CD4-positive, alpha-beta T cell treated with Interleukin-2 at 100 ng/mL for 4 hours (primary cell): ENCODE results near the gene IL13RA2.

Experiments used
- DNase-seq: peaks from one replicate; pipeline ENCODE4 v3.0.0-alpha.2; 2020; ENCODE audit warnings: low spot score

The IL13RA2 gene

DNA sequence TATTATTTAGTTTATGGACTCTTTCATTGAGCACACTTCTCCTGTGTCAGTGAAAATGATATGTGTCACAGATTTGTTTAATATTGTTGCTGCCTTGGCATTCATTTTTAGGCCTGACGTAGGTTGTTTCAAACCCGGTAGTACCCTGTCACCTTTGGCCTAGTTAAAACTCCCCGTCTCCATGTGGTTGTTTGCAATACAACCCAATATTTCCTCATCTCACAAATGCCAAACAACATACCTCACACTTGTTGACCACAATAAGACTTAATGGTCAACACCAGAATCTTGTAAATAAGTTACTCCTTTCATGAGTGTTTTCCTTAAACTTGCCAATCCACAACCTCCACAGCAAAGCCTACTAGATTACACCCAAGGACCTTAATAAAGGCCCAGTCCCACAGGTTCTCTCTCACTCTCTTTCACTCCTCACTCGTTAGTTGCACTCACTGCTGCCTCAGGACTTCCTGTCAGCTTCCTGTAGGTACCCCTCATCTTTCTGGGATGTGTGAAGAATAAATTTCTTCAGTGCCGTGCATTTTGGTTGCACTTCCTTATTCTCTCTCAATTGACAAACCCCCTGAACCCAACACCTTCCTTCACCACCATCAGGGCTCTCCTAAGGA, 31.3 kb downstream of the IL13RA2 start:
- no peak for DNase-seq

- DNase-seq = no peak
Measured at GRCh38 chrX:114976292-114976691, 41.1 kb downstream of the IL13RA2 start.

GRCh38 chrX:114973013-114973412, 44.4 kb downstream of the IL13RA2 start:
- no peak for DNase-seq

DNA sequence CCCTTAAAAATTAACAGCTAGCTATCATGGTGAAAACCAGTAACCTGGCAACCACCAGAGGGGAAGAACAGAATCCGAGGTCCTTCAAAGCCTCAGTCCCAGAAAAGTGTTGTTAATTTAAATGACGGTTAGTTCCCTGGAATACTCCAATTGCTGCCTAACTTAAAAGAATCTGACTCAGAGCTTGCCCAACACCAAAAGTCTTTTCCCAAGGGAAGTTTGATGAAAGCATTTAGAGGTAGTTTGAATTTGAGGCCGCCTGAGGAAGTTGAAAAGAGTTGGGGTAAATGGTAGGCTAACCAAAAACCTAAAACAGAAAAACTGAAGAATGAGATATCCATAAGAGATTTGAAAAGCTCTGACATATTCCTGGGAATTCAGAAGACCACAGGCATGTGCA, 46.6 kb downstream of the IL13RA2 start:
- DNase-seq = no peak

DNA sequence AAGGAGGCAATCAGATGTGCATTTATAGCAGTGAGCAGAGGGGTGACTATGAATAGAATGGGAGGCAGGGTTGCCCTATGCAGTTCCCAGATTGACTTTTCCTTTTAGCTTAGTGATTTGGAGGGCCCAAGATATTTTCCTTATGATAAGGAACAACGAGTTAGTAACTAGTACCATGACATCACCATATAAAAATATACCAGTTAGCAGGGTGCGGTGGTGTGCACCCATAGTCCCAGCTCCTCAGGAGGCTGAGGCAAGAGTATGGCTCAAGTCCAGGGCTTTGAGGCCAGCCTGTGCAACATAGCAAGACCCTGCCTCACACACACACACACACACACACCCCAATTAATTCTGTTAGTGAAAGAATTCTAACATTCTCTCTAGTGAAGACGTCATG, 53.0 kb downstream of the IL13RA2 start:
- DNase-seq = no peak

DNA sequence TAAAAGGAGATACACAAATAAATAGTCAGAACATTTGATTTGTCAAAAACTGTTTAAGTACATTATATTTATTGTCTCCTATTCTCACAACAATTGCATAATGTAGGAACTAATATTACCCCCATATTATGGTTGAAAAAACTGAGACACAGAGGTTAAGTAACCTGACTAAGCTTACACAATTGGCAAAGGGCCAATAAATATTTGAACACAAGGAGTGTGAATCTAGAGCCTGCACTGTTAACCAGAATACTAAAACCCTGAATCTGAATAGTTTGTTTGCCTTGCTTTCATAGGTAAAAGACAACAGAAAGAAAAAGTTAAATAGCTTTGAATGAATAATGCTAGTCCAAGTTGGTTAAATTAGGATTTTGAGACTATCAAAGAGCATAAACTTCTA, 55.2 kb downstream of the IL13RA2 start:
- DNase-seq = no peak

DNA sequence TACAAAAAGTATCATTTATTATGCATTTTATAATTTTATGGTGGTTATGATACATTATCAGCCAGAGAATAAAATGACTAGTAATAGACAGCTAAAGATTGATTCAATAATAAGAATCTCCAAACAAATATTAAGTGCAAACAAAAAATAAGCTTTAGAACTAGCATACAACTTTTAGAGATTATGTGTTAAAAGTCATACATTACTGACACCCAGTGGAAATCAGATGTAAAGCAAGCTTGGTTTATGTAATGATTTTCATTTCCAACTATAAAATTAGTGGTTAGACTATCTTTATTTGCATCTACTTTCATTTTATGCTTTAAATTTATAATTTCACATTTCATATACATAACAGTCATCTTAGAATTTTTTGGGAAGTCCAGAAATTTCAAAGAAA, 57.7 kb downstream of the IL13RA2 start:
- no peak for DNase-seq
